Endothelial cell of umbilical vein (primary cell): ENCODE results near the gene AGPS. TPM values are rescaled to one million over a fixed set of nuclear protein-coding genes. Genes with fewer than 3 reads are reported as not detected.

Experiments
- BruUV-seq: library from RNA; stranded (reverse); fragments of 400-500 nt; replicated peaks from 2 replicates; lab custom pipeline; 2021; lab: Mats Ljungman, UMichigan
- CTCF ChIA-PET: fragments of 300-600, 350-600 bp; sonication (Branson Sonifier 250); formaldehyde crosslinking; loops from one replicate; lab custom pipeline; 2021; ENCODE audit warnings: antibody characterized with exemption, inconsistent platforms; lab: Charles Lee
- POLR2A ChIA-PET: fragments of 300-600, 350-600 bp; sonication (Branson Sonifier 250); formaldehyde crosslinking; loops from one replicate; lab custom pipeline; 2021; ENCODE audit warnings: antibody characterized with exemption, inconsistent platforms; lab: Charles Lee
- DNase-seq: peaks from one replicate; pipeline ENCODE4 v3.0.0-alpha.2; 2011; ENCODE audit warnings: low read depth, low spot score
- FAIRE-seq: peaks from 2 replicates; lab custom pipeline; 2011; peaks lifted over from hg19 to GRCh38; lab: Jason Lieb, UNC
- H2AFZ ChIP-seq: 2 replicates; pipeline ENCODE4 v1.6.0; 2012; ENCODE audit warnings: low read depth, low read length, control low read depth, inconsistent platforms
- H3K27ac ChIP-seq: 2 replicates; pipeline ENCODE4 v1.5.1; 2011; ENCODE audit warnings: low read depth, mild to moderate bottlenecking, control low read depth, low read length, moderate library complexity; ENCODE audit not compliant: insufficient read depth
- H3K27me3 ChIP-seq, 2 experiments: 2 replicates each; pipeline versions ENCODE4 v1.6.0 to v1.6.1; 2011; ENCODE audit warnings: low read length in 2 of 2, mixed read lengths in 1 of 2; ENCODE audit not compliant: control insufficient read depth in 2 of 2, insufficient read depth in 2 of 2
- H3K36me3 ChIP-seq, 2 experiments: 2 replicates in 1 of 2; 3 replicates in 1 of 2; pipeline ENCODE4 v1.5.1; 2011; ENCODE audit warnings: low read length in 2 of 2, mild to moderate bottlenecking in 1 of 2, moderate library complexity in 1 of 2; ENCODE audit not compliant: control insufficient read depth in 2 of 2, insufficient read depth in 2 of 2; ENCODE audit errors: extremely low read depth in 1 of 2
- H3K4me1 ChIP-seq: 3 replicates; pipeline ENCODE4 v1.5.1; 2011; ENCODE audit warnings: mild to moderate bottlenecking, low read length; ENCODE audit not compliant: control insufficient read depth, insufficient read depth; ENCODE audit errors: extremely low read depth
- H3K4me2 ChIP-seq: 2 replicates; pipeline ENCODE4 v1.6.1; 2011; ENCODE audit warnings: low read length, control low read depth, mixed read lengths; ENCODE audit not compliant: insufficient read depth
- H3K4me3 ChIP-seq, 3 experiments: fragments of 200-600 bp in 1 of 3; sonication (generic), shearing (Covaris generic) in 1 of 3; replicated peaks in 1 of 3; 2 replicates each; pipeline ENCODE4 v1.5.1; 2011 to 2016; ENCODE audit warnings: control low read depth in 3 of 3, low read length in 3 of 3, mild to moderate bottlenecking in 2 of 3, inconsistent platforms in 1 of 3, low read depth in 1 of 3, moderate library complexity in 1 of 3; ENCODE audit not compliant: insufficient read depth in 1 of 3
- H3K79me2 ChIP-seq: 2 replicates; pipeline ENCODE4 v1.6.0; 2012; ENCODE audit warnings: low read length, inconsistent platforms; ENCODE audit not compliant: control insufficient read depth, insufficient read depth
- H3K9ac ChIP-seq: replicated peaks from 2 replicates; pipeline ENCODE3; 2011; ENCODE audit warnings: low read length, control low read depth; ENCODE audit not compliant: insufficient read depth; ENCODE audit errors: extremely low read depth
- H3K9me1 ChIP-seq: replicated peaks from 3 replicates; pipeline ENCODE4 v1.6.0; 2011; ENCODE audit warnings: mild to moderate bottlenecking, low read length; ENCODE audit not compliant: control insufficient read depth, insufficient read depth; ENCODE audit errors: extremely low read depth
- H3K9me3 ChIP-seq: replicated peaks from 2 replicates; pipeline ENCODE4 v1.5.1; 2012; ENCODE audit warnings: low read length, inconsistent platforms; ENCODE audit not compliant: control insufficient read depth, insufficient read depth
- H4K20me1 ChIP-seq: replicated peaks from 2 replicates; pipeline ENCODE3; 2011; ENCODE audit warnings: mild to moderate bottlenecking, low read length; ENCODE audit not compliant: control insufficient read depth, insufficient read depth; ENCODE audit errors: extremely low read depth
- EZH2 ChIP-seq: IDR thresholded peaks from 2 replicates; pipeline ENCODE4 v1.6.1; 2012; ENCODE audit warnings: borderline replicate concordance, low read depth, mild to moderate bottlenecking, moderate library complexity, low read length, inconsistent platforms; ENCODE audit not compliant: severe bottlenecking
- FOS ChIP-seq: IDR thresholded peaks from 2 replicates; pipeline ENCODE4 v1.6.1; 2011; ENCODE audit warnings: mild to moderate bottlenecking, low read length, moderate library complexity, borderline replicate concordance; ENCODE audit not compliant: insufficient read depth
- GATA2 ChIP-seq: IDR thresholded peaks from 2 replicates; pipeline ENCODE4 v1.7.0; 2011; ENCODE audit warnings: low read depth, mild to moderate bottlenecking, moderate library complexity, mixed read lengths, low read length; ENCODE audit not compliant: insufficient read length, insufficient read depth
- JUN ChIP-seq: IDR thresholded peaks from 2 replicates; pipeline ENCODE4 v1.6.1; 2011; ENCODE audit warnings: borderline replicate concordance, low read depth; ENCODE audit not compliant: insufficient read length, insufficient read depth
- MAX ChIP-seq: IDR thresholded peaks from 2 replicates; pipeline ENCODE4 v1.6.1; 2011; ENCODE audit not compliant: insufficient read depth, insufficient read length
- MYC ChIP-seq: IDR thresholded peaks from one replicate; pipeline ENCODE4 v1.6.1; 2011; ENCODE audit warnings: mild to moderate bottlenecking, low read depth, low read length
- POLR2A ChIP-seq: IDR thresholded peaks from 2 replicates; pipeline ENCODE4 v1.6.1; 2012; ENCODE audit warnings: low read depth, mild to moderate bottlenecking, control low read depth, low read length
- POLR2AphosphoS5 ChIP-seq: IDR thresholded peaks from 2 replicates; pipeline ENCODE4 v1.6.1; 2012; ENCODE audit warnings: low read depth, mild to moderate bottlenecking, control low read depth, low read length, moderate library complexity; ENCODE audit not compliant: insufficient read depth
- dilution Hi-C: fragments of 300-500 bp; cut with MboI; formaldehyde crosslinking; loops from one replicate; pipeline ENCODE4 v1.15.0; 2019; ENCODE audit warnings: low sequenced_read_pairs; ENCODE audit not compliant: extremely low pct_ligation_motif_present
- intact Hi-C: fragments of 100-400 bp; cut with micrococcal nuclease; formaldehyde crosslinking; loops from one replicate; pipeline ENCODE4 v1.10.0; 2022
- polyA plus RNA-seq, 4 experiments: library from polyadenylated mRNA; depleted of rRNA in 3 of 4; stranded (reverse) in 3 of 4; unstranded in 1 of 4; fragments of >200 nt; gene quantifications; 2 replicates each; pipeline versions ENCODE4 v1.2.1 to v1.2.3, GENCODE V29; 2011 to 2012; ENCODE audit warnings: missing spikeins in 1 of 4
- total RNA-seq: library from RNA; stranded (reverse); gene quantifications from 2 replicates; pipeline ENCODE4 v1.2.3, GENCODE V29; 2021
- TF ChIP-seq, protein P1 (sequence below), 2 donors: IDR thresholded peaks; 1 replicate in 1 of 2; 2 replicates in 1 of 2; pipeline ENCODE4 v1.5.1; 2011; ENCODE audit warnings: low read length in 2 of 2, mild to moderate bottlenecking in 2 of 2, moderate library complexity in 2 of 2, control low read depth in 1 of 2, inconsistent platforms in 1 of 2, low read depth in 1 of 2; ENCODE audit not compliant: insufficient read depth in 1 of 2; ENCODE audit errors: extremely low read depth in 1 of 2

The AGPS gene
- total and polyA plus RNA-seq, 2 donors (not counting 3 experiments of a cell fraction or from before 2014, with no cell fraction given): 10.1 to 96.5 TPM

DNA sequence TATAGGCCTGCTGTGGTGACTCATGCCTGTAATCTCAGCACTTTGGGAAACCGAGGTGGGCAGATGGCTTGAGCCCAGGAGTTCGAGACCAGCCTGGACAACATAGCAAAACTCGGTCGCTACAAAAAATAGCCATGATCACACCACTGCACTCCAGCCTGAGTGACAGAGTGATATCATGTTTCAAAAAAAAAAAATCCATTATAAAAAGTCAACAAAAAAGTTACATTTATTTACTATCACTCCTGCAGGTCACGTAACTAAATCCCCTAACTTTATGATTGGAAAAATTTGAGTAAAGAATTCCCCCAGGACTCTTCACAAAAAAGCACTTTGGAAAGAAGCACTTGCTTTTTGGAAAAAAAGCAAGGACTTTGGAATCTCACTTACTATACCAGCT is 46.4 kb upstream of the AGPS start:
- dilution Hi-C loops: no loop called here
- Histone ChIP-seq H3K4me2 (no peak overlapping the region), H3K27ac (no peak overlapping the region), H2AFZ (no peak overlapping the region), H3K27me3 (no peaks in the 10 kb centered on the region), H3K4me3 (no peak overlapping the region), H4K20me1 (no peaks in the 10 kb centered on the region), H3K9me3 (no peaks in the 10 kb centered on the region), H3K9ac (no peak overlapping the region), H3K36me3 (no peaks in the 10 kb centered on the region), H3K9me1 (no peaks in the 10 kb centered on the region), H3K79me2 (no peaks in the 10 kb centered on the region), H3K4me1 (no peaks in the 10 kb centered on the region)
- CTCF ChIA-PET: interaction anchor here (0.6 kb wide), 1 partner anchor 10 kb away, joined by 3 read pairs; no protein-coding TSS in a partner anchor
- no TSS peak for BruUV-seq
- TF ChIP-seq MYC: no peak
- TF ChIP-seq POLR2A: no peak
- no peak for TF ChIP-seq FOS
- TF ChIP-seq JUN: no peak
- TF ChIP-seq, protein P1, sequence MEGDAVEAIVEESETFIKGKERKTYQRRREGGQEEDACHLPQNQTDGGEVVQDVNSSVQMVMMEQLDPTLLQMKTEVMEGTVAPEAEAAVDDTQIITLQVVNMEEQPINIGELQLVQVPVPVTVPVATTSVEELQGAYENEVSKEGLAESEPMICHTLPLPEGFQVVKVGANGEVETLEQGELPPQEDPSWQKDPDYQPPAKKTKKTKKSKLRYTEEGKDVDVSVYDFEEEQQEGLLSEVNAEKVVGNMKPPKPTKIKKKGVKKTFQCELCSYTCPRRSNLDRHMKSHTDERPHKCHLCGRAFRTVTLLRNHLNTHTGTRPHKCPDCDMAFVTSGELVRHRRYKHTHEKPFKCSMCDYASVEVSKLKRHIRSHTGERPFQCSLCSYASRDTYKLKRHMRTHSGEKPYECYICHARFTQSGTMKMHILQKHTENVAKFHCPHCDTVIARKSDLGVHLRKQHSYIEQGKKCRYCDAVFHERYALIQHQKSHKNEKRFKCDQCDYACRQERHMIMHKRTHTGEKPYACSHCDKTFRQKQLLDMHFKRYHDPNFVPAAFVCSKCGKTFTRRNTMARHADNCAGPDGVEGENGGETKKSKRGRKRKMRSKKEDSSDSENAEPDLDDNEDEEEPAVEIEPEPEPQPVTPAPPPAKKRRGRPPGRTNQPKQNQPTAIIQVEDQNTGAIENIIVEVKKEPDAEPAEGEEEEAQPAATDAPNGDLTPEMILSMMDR (IDR thresholded peaks at IDR 0.05; ENCODE audit: extremely low read depth in 1 of 2, insufficient read depth in 1 of 2, low read depth in 1 of 2, low read length in 2 of 2): no peak
- TF ChIP-seq GATA2: no peak
- no peak for TF ChIP-seq EZH2
- TF ChIP-seq POLR2AphosphoS5: no peak
- TF ChIP-seq MAX: no peak
- FAIRE-seq: no peak
- POLR2A ChIA-PET: no interaction called here
- intact Hi-C loops: no loop called here
- DNase-seq: no peak
